ENCODE results near the gene NEUROG1.
"Not testable (repeated sequence)": the region's sequence is repeated elsewhere in the genome, so short reads cannot be mapped to it uniquely, and the experiment has no call there.

The NEUROG1 gene

GRCh38 chr5:135535420-135535819, 344 bp downstream of the NEUROG1 start:
- no peaks in the 10 kb centered on the region for H3K27me3 ChIP-seq (ENCODE audit: control insufficient read depth, insufficient read depth, low read length)
- H3K9me3 ChIP-seq (ENCODE audit: control insufficient read depth, low read length), result no peaks in the 10 kb centered on the region

GRCh38 chr5:135534609-135535419, 950 bp downstream of the NEUROG1 start:
- Histone ChIP-seq H3K4me3 (ENCODE audit: low read depth, low read length) (no peak overlapping the region), H3K36me3 (ENCODE audit: control insufficient read depth, insufficient read depth, low read length) (no peaks in the 10 kb centered on the region), H3K79me2 (no peaks in the 10 kb centered on the region), H3K4me2 (ENCODE audit: low read length) (no peak overlapping the region), H3K27me3 (ENCODE audit: control insufficient read depth, insufficient read depth, low read length) (no peaks in the 10 kb centered on the region), H3K9me3 (ENCODE audit: control insufficient read depth, low read length) (no peaks in the 10 kb centered on the region), H2AFZ (no peak overlapping the region), H3K27ac (no peak overlapping the region), H3K9ac (no peak overlapping the region), H3K4me1 (peaks cover 3% of the 10 kb centered on the region)
- TF ChIP-seq, protein P1, sequence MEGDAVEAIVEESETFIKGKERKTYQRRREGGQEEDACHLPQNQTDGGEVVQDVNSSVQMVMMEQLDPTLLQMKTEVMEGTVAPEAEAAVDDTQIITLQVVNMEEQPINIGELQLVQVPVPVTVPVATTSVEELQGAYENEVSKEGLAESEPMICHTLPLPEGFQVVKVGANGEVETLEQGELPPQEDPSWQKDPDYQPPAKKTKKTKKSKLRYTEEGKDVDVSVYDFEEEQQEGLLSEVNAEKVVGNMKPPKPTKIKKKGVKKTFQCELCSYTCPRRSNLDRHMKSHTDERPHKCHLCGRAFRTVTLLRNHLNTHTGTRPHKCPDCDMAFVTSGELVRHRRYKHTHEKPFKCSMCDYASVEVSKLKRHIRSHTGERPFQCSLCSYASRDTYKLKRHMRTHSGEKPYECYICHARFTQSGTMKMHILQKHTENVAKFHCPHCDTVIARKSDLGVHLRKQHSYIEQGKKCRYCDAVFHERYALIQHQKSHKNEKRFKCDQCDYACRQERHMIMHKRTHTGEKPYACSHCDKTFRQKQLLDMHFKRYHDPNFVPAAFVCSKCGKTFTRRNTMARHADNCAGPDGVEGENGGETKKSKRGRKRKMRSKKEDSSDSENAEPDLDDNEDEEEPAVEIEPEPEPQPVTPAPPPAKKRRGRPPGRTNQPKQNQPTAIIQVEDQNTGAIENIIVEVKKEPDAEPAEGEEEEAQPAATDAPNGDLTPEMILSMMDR (IDR thresholded peaks at IDR 0.05), result no peak

More at GRCh38 chr5:135535420-135535819, 344 bp downstream of the NEUROG1 start:
- Histone ChIP-seq H3K27ac (no peak overlapping the region), H3K9ac (no peak overlapping the region), H3K4me1 (peaks cover 3% of the 10 kb centered on the region), H2AFZ (no peak overlapping the region), H3K4me3 (ENCODE audit: low read depth, low read length) (no peak overlapping the region), H3K4me2 (ENCODE audit: low read length) (peak overlapping the region; percentile 4), H3K36me3 (ENCODE audit: control insufficient read depth, insufficient read depth, low read length) (no peaks in the 10 kb centered on the region), H3K79me2 (no peaks in the 10 kb centered on the region)
- TF ChIP-seq, protein P1 (IDR thresholded peaks at IDR 0.05), result no peak

GRCh38 chr5:135533794-135534193, 2.0 kb downstream of the NEUROG1 start:
- no peaks in the 10 kb centered on the region for H3K79me2 ChIP-seq

GRCh38 chr5:135533334-135533733, 2.4 kb downstream of the NEUROG1 start:
- Histone ChIP-seq H3K4me3 (ENCODE audit: low read depth, low read length) (no peak overlapping the region), H3K27ac (no peak overlapping the region), H3K79me2 (no peaks in the 10 kb centered on the region), H3K9ac (no peak overlapping the region), H3K4me2 (ENCODE audit: low read length) (no peak overlapping the region), H3K4me1 (peaks cover 3% of the 10 kb centered on the region), H3K9me3 (ENCODE audit: control insufficient read depth, low read length) (no peaks in the 10 kb centered on the region), H3K36me3 (ENCODE audit: control insufficient read depth, insufficient read depth, low read length) (no peaks in the 10 kb centered on the region), H2AFZ (no peak overlapping the region), H3K27me3 (ENCODE audit: control insufficient read depth, insufficient read depth, low read length) (no peaks in the 10 kb centered on the region)
- TF ChIP-seq, protein P1 (IDR thresholded peaks at IDR 0.05), result no peak

More at GRCh38 chr5:135533794-135534193, 2.0 kb downstream of the NEUROG1 start:
- TF ChIP-seq, protein P1 (IDR thresholded peaks at IDR 0.05), result no peak
- no peak overlapping the region for H3K27ac ChIP-seq
- H3K36me3 ChIP-seq (ENCODE audit: control insufficient read depth, insufficient read depth, low read length), result no peaks in the 10 kb centered on the region
- no peak overlapping the region for H2AFZ ChIP-seq
- no peaks in the 10 kb centered on the region for H3K9me3 ChIP-seq (ENCODE audit: control insufficient read depth, low read length)
- H3K4me3 ChIP-seq (ENCODE audit: low read depth, low read length), result no peak overlapping the region
- no peaks in the 10 kb centered on the region for H3K27me3 ChIP-seq (ENCODE audit: control insufficient read depth, insufficient read depth, low read length)
- H3K9ac ChIP-seq, result no peak overlapping the region
- peaks cover 3% of the 10 kb centered on the region for H3K4me1 ChIP-seq
- H3K4me2 ChIP-seq (ENCODE audit: low read length), result no peak overlapping the region

GRCh38 chr5:135529576-135529975, 6.2 kb downstream of the NEUROG1 start:
- H3K4me3 ChIP-seq (ENCODE audit: low read depth, low read length); H3K4me1 ChIP-seq; H3K27me3 ChIP-seq (ENCODE audit: control insufficient read depth, insufficient read depth, low read length); H2AFZ ChIP-seq; H3K9me3 ChIP-seq (ENCODE audit: control insufficient read depth, low read length); H3K36me3 ChIP-seq (ENCODE audit: control insufficient read depth, insufficient read depth, low read length); H3K27ac ChIP-seq; H3K4me2 ChIP-seq (ENCODE audit: low read length); H3K79me2 ChIP-seq; H3K9ac ChIP-seq: not testable (repeated sequence)

Measured in parathyroid adenoma (tissue), 2 donors.